Measurements from ENCODE around the gene FXYD2. TPM values are rescaled to one million over a fixed set of nuclear protein-coding genes. Genes with fewer than 3 reads are reported as not detected.

The FXYD2 gene
- total and polyA plus RNA-seq, 2 donors from 2014 or later: 2,527 to 9,664 TPM

DNA sequence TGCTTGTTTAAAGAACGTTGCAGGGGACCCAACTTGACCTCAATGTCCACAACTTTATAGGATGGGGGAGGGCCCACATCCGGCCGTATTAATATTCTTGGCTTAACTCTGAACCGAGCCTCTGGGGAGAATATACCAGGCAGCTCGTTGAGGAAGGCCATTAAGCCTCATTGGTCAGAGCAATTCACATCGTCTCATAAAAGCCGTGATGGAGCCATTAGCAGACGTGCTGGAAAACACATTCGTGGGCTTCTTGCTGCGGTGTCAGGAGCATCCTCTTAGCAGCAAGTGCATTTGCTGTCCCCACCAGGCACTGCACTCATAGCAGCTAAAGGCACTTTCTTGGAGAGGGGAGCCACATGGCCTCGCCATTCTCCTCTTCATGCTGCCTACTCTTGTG lies 42.4 kb downstream of the FXYD2 start:
- Histone ChIP-seq H3K9me3 (ENCODE audit: control insufficient read depth in 2 of 3, insufficient read depth in 1 of 3, low read length in 3 of 3) (no peaks in the 10 kb centered on the region), H3K27ac (ENCODE audit: low read depth in 2 of 2, low read length in 2 of 2) (no peak overlapping the region), H3K9ac (ENCODE audit: low read length in 3 of 3) (no peak overlapping the region), H3K36me3 (ENCODE audit: control insufficient read depth in 2 of 3, insufficient read depth in 3 of 3, low read length in 3 of 3) (peaks cover 0 to 2% (median 0%) of the 10 kb centered on the region in 3 donors), H3K4me3 (ENCODE audit: low read length in 3 of 3) (no peak overlapping the region), H3K27me3 (ENCODE audit: control insufficient read depth, insufficient read depth, low read length) (no peaks in the 10 kb centered on the region), H3K4me1 (ENCODE audit: control insufficient read depth in 2 of 3, insufficient read depth in 2 of 3, low read depth in 1 of 3, low read length in 3 of 3) (no peaks in the 10 kb centered on the region)
- TF ChIP-seq, protein P1, sequence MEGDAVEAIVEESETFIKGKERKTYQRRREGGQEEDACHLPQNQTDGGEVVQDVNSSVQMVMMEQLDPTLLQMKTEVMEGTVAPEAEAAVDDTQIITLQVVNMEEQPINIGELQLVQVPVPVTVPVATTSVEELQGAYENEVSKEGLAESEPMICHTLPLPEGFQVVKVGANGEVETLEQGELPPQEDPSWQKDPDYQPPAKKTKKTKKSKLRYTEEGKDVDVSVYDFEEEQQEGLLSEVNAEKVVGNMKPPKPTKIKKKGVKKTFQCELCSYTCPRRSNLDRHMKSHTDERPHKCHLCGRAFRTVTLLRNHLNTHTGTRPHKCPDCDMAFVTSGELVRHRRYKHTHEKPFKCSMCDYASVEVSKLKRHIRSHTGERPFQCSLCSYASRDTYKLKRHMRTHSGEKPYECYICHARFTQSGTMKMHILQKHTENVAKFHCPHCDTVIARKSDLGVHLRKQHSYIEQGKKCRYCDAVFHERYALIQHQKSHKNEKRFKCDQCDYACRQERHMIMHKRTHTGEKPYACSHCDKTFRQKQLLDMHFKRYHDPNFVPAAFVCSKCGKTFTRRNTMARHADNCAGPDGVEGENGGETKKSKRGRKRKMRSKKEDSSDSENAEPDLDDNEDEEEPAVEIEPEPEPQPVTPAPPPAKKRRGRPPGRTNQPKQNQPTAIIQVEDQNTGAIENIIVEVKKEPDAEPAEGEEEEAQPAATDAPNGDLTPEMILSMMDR (IDR thresholded peaks at IDR 0.05; ENCODE audit: borderline replicate concordance, extremely low read depth, insufficient read depth): no peak
- FAIRE-seq (no peak), DNase-seq (no peak)
- intact Hi-C loops (cut with DNase I): no loop called here

DNA sequence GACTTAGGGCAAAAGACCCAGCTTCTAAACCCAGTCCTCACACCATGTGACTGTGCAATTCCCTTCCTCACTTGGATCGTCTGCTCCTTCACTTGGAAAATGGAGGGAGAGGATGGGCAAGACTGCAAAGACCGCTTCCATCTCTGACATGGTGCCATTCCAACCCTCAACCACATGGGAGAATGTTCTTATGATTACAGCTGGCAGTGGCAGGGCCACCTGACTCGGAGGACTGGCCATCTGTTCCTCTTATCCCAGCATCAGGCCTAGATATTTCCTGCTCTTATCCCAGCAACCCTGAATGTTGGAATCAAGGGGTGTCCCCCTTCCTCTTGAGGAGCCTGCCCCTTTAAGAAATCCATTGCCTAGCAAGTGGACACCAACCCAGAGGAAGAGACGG lies 42.9 kb downstream of the FXYD2 start:
- no peaks in the 10 kb centered on the region for H3K27me3 ChIP-seq (ENCODE audit: control insufficient read depth, insufficient read depth, low read length)

DNA sequence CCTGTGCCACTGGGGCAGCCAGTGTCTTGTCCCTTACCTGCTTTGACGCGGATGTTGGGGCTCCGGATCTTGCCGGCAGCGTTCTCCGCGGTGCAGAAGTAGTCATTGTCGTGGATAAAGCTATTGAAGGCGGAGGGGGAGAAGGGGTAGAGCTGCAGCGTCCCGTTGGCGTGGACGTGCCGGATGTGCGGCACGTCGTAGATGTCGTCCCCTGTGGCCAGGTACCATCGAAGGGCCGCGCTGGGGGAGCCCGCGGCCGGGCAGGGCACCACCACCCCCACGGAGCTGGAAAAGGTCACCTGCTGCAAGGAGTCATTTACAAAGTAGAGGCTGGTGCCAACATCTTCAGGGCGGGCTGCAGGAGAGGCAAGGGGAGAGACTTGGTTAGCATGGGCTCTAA lies 44.1 kb downstream of the FXYD2 start:
- Histone ChIP-seq H3K27ac (ENCODE audit: low read depth in 2 of 2, low read length in 2 of 2) (no peak overlapping the region), H3K27me3 (ENCODE audit: control insufficient read depth, insufficient read depth, low read length) (no peaks in the 10 kb centered on the region), H3K4me1 (ENCODE audit: control insufficient read depth in 2 of 3, insufficient read depth in 2 of 3, low read depth in 1 of 3, low read length in 3 of 3) (no peaks in the 10 kb centered on the region), H3K9ac (ENCODE audit: low read length in 3 of 3) (no peak overlapping the region), H3K36me3 (ENCODE audit: control insufficient read depth in 2 of 3, insufficient read depth in 3 of 3, low read length in 3 of 3) (peaks cover 0 to 2% (median 0%) of the 10 kb centered on the region in 3 donors), H3K4me3 (ENCODE audit: low read length in 3 of 3) (no peak overlapping the region), H3K9me3 (ENCODE audit: control insufficient read depth in 2 of 3, insufficient read depth in 1 of 3, low read length in 3 of 3) (no peaks in the 10 kb centered on the region)
- TF ChIP-seq, protein P1 (IDR thresholded peaks at IDR 0.05; ENCODE audit: borderline replicate concordance, extremely low read depth, insufficient read depth): no peak
- intact Hi-C loops (cut with DNase I): no loop called here
- no peak for FAIRE-seq
- no peak for DNase-seq

More for the DNA sequence above, 42.9 kb downstream of the FXYD2 start:
- no peaks in the 10 kb centered on the region for H3K9me3 ChIP-seq (ENCODE audit: control insufficient read depth in 2 of 3, insufficient read depth in 1 of 3, low read length in 3 of 3)
- H3K36me3 ChIP-seq (ENCODE audit: control insufficient read depth in 2 of 3, insufficient read depth in 3 of 3, low read length in 3 of 3): peaks cover 0 to 2% (median 0%) of the 10 kb centered on the region in 3 donors
- no peak overlapping the region for H3K9ac ChIP-seq (ENCODE audit: low read length in 3 of 3)
- no peaks in the 10 kb centered on the region for H3K4me1 ChIP-seq (ENCODE audit: control insufficient read depth in 2 of 3, insufficient read depth in 2 of 3, low read depth in 1 of 3, low read length in 3 of 3)
- H3K27ac ChIP-seq (ENCODE audit: low read depth in 2 of 2, low read length in 2 of 2): no peak overlapping the region
- intact Hi-C loops (cut with DNase I): no loop called here
- DNase-seq (no peak), FAIRE-seq (no peak)
- no peak overlapping the region for H3K4me3 ChIP-seq (ENCODE audit: low read length in 3 of 3)
- TF ChIP-seq, protein P1 (IDR thresholded peaks at IDR 0.05; ENCODE audit: borderline replicate concordance, extremely low read depth, insufficient read depth): no peak

DNA sequence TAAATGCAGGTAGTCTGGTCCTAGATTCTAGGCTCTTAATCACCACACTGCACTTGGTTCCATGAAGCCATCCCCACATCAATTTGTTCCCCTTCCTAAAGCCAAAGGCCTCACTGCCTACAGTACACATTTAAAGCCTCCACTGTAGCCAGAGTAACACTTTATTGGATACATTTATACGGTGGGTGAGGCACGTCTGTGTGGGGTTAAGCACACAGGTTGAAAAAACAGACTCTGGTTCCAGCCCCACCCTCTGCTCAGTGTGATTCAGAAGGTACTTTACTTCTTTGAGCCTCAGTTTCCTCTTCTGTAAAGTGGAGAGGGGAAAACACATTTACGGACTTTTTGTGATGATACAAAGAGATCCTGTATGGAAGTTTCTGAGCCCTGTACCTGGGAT lies 50.0 kb downstream of the FXYD2 start:
- Histone ChIP-seq H3K9me3 (ENCODE audit: control insufficient read depth in 2 of 3, insufficient read depth in 1 of 3, low read length in 3 of 3) (no peaks in the 10 kb centered on the region), H3K27me3 (ENCODE audit: control insufficient read depth, insufficient read depth, low read length) (no peaks in the 10 kb centered on the region), H3K9ac (ENCODE audit: low read length in 3 of 3) (no peak overlapping the region), H3K27ac (ENCODE audit: low read depth in 2 of 2, low read length in 2 of 2) (no peak overlapping the region), H3K36me3 (ENCODE audit: control insufficient read depth in 2 of 3, insufficient read depth in 3 of 3, low read length in 3 of 3) (peaks cover 0 to 2% (median 0%) of the 10 kb centered on the region in 3 donors), H3K4me3 (ENCODE audit: low read length in 3 of 3) (no peak overlapping the region), H3K4me1 (ENCODE audit: control insufficient read depth in 2 of 3, insufficient read depth in 2 of 3, low read depth in 1 of 3, low read length in 3 of 3) (no peaks in the 10 kb centered on the region)
- intact Hi-C loops (cut with DNase I): no loop called here
- TF ChIP-seq, protein P1 (IDR thresholded peaks at IDR 0.05; ENCODE audit: borderline replicate concordance, extremely low read depth, insufficient read depth): no peak
- FAIRE-seq (no peak), DNase-seq (no peak)

All from kidney (tissue), 14 donors.